CD4-positive, alpha-beta T cell treated with Interleukin-12 subunit alpha and Interleukin-12 subunit beta, for 1 hour (primary cell): ENCODE results near the gene EFCAB13.
A peak's percentile ranks its signal among the peaks of the same experiment; 100 is the strongest.

Experiments used
- DNase-seq: peaks from one replicate; pipeline ENCODE4 v3.0.0-alpha.2; 2020

EFCAB13 gene

DNA sequence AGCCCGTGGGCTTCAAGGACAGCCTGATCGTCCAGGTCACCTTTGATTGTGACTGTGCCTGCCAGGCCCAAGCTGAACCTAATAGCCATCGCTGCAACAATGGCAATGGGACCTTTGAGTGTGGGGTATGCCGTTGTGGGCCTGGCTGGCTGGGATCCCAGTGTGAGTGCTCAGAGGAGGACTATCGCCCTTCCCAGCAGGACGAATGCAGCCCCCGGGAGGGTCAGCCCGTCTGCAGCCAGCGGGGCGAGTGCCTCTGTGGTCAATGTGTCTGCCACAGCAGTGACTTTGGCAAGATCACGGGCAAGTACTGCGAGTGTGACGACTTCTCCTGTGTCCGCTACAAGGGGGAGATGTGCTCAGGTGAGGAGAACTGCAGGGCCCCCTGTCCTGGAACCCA is 31.5 kb upstream of the EFCAB13 start:
- DNase-seq: no peak

DNA sequence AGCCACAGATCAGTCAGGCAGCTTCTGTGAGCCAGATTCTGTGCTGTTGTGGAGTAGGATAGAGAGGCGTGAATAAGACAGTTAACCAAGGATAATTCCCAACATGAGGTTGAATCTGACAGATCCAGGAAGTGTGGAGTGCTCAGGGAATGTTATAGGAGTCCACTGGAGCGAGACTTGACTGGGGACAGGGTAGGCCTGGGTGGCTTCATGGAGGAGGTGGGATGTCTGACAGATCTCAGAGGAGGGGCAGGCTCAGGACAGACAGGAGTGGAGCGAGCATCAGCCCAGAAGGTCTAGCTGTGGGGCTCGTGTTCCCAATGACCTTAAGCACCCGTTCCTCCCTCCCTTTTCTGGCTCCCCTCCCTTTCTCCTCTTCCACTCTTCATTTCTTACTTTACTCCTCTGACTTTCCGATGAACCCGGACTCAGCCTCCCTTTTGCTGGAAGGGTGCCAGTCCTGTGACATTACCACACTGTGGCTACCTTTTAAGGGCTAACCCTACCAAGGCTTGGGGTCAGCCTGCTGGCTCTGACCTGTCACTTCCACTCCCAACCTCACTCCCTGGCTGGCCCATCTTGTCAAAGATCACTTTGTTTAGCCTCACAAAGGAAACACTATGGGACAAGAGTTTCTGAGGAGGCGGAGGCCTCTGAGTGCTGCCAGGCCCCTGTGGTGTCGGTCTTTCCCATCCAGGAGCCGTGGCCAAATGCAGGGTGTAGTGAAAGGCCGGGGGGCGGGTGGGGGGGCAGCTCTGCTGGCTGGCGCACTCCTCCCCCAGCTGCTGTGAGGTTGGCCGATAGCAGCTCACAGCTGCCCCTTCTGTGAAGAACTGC is 28.5 kb upstream of the EFCAB13 start:
- DNase-seq: no peak

GRCh38 chr17:47295874-47296255 is 27.9 kb upstream of the EFCAB13 start:
- no peak for DNase-seq

DNA sequence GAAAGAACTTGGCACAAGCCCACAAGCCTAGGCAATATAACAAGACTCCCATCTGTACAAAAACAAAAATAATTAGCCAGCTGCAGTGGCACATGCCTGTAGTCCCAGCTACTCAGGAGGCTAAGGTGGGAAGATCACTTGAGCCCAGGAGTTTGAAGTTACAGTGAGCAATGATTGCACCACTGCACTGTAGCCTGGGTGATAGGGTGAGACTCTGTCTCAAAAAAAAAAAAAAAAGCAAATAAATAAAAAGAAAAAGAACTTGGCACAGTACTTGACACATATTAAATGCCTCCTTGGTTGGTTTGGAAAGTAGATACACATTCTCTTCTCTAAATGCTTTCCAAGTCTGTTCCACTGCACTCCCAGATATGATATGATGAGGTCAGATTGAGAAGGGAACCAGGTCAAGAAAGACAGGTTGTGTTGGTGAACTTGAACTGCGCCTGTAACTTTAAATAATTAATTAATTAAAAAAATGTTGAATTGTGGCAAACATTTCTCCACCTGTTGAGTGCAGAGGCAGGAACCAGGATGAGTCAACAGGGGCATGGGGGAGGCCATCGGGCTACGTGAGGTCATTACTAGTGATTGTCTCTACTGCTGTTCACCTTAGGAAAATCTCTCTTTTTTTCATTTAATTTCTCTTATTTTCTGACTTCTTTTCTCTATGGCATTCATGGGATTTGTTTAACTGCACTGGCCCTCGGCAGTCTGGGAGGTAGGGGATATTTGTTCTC is 25.9 kb upstream of the EFCAB13 start:
- DNase-seq: no peak

- DNase-seq: no peak
Measured at GRCh38 chr17:47298712-47299111, 25.0 kb upstream of the EFCAB13 start.

DNA sequence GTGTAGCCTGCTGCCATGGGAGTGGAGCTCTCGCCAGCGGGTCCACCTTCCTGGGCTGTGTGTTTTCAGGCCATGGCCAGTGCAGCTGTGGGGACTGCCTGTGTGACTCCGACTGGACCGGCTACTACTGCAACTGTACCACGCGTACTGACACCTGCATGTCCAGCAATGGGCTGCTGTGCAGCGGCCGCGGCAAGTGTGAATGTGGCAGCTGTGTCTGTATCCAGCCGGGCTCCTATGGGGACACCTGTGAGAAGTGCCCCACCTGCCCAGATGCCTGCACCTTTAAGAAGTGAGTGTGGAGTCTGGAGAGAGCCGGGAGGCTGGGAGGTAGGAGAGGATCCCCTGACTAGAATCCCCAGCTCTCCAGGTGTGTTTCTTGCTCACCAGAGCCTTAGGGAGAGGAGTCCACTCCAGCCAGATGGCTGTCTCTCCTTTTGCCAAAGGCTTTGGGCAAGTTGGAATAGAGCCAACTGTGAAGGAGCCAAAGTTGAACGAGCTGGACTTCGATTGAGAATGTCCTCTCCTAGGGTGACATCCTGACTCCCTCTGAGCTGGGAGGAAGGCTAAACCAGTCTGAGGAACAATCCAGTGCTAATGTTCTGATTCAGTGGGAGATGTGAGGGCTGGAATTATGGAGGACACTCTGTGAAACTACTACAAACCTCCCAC is 24.4 kb upstream of the EFCAB13 start:
- no peak for DNase-seq

DNA sequence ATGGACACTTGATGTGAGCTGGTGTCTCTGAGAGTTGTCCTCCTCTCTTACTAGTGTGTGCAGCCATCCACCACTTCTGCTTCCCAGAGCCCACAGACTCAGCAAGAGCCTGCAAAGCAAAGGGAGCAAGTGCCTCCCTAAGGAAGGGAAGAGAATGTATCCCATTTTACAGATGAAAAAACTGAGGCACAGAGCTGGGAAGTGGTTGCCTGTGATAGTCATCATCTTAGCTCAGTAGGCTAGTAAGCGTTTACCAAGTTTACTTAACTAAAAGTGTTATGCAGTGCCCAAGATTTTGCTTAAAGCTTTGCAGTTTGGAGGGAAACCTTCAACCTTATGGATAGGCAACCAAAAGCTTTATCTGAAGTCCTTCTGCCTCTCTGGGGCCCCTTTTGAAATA is 23.0 kb upstream of the EFCAB13 start:
- no peak for DNase-seq

DNA sequence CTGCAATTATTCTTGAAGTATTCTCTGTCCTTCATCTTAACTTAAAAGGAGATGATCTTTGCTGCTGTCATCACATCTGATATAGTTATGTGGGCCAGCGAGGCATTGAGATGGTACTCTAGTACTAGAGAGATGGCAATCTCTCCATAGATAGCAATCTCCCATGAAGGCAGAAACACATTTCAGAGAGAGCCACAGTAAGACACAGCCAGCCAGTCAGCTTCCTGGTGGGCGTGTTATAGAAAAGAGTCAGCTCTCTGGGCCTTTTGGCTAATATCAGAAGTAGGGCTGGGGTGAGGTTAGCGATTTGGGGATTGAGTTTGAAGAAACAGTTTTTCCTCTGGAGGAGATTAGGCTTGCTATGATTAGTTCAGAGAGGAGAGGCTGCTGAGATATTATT is 22.6 kb upstream of the EFCAB13 start:
- peak; percentile 5 for DNase-seq

DNA sequence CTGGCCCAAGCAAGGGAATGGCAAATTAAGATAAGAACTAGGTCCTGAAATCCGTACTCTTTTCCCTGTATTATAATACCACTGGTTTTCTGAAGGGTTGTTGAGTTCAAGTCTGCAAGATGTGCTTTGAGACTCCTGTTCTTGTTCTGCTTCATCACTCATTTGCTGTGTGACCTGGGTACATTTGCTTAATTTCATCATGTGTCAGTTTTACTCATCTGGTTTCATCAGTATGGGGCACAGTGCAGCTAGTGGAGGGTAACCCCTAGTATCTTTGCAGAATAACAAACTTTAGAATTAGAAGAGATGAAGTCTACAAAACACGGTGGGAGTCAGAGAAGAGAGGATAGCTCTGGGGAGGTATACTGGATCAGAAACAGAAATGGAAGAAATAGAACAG is 21.9 kb upstream of the EFCAB13 start:
- no peak for DNase-seq

- DNase-seq: no peak
Measured at GRCh38 chr17:47304186-47304585, 19.6 kb upstream of the EFCAB13 start.

DNA sequence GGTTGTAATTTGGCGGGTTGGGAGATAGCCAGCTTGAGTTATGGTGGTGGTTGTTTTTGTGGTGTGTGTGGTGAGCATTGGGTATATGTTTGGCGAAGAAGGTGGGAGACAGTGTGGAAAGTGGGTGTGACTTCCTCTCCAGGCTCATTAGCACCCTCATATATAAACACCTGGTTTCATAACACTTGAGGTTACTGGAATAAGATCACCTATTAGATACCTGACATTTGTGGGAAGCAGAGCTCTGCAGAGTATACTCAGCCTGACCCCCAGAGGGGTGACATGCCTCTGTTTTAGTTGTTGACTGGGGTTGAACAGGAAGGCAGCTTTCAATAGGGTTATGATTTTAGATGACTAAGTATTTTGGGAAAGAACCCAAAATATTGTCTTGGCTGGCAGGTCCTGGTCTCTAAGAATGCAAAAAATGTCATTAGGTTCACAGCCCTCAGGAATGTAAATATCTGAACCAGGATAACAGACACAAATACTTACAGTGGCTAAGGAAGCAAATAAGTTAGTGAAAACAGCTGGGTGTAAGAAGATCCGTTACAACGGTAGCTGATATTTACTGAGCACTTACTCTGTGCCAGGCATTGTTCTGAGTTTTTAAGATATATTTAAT is 18.3 kb upstream of the EFCAB13 start:
- DNase-seq: no peak

DNA sequence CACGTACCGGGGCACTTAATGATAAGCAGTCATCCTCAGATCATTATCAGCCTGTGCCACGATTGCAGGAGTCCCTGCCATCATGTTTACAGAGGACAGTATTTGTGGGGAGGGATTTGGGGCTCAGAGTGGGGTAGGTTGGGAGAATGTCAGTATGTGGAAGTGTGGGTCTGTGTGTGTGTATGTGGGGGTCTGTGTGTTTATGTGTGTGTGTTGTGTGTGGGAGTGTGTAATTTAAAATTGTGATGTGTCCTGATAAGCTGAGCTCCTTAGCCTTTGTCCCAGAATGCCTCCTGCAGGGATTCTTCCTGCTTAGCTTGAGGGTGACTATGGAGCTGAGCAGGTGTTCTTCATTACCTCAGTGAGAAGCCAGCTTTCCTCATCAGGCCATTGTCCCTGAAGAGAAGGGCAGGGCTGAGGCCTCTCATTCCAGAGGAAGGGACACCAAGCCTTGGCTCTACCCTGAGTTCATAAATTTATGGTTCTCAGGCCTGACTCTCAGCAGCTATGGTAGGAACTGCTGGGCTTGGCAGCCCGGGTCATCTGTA is 13.5 kb upstream of the EFCAB13 start:
- no peak for DNase-seq

- DNase-seq: no peak
Measured at GRCh38 chr17:47311420-47311819, 12.3 kb upstream of the EFCAB13 start.

GRCh38 chr17:47315451-47316266 is 8.1 kb upstream of the EFCAB13 start:
- peak; percentile 65 for DNase-seq

- DNase-seq: no peak
Measured at GRCh38 chr17:47316311-47316710, 7.4 kb upstream of the EFCAB13 start.

GRCh38 chr17:47317119-47317518 is 6.6 kb upstream of the EFCAB13 start:
- DNase-seq: no peak

- no peak for DNase-seq
Measured at GRCh38 chr17:47318197-47318918, 5.4 kb upstream of the EFCAB13 start.

DNA sequence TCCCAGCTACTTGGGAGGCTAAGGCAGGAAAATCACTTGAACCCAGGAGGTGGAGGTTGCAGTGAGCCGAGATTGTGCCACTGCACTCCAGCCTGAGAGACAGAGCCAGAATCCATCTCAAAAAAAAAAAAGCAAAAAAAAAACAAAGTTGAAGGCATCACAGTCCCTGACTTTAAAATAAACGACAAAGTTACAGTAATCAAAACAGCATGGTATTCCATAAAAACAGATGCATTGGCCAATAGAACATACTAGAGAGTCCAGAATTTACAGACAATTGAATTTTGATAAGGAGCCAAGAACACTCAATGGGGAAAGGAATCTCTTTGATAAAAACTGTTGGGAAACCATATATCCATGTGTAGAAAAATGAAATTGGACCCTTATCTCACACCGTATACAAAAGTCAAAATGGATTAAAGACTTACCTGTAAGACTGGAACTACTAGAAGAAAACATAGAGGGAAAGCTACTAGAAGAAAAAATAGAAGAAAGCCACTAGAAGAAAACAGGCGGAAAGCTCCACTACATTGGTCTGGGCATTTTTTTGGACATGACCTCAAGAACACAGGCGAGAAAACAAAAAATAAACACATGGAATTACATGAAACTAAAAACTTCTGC is 2.8 kb upstream of the EFCAB13 start:
- DNase-seq: no peak

DNA sequence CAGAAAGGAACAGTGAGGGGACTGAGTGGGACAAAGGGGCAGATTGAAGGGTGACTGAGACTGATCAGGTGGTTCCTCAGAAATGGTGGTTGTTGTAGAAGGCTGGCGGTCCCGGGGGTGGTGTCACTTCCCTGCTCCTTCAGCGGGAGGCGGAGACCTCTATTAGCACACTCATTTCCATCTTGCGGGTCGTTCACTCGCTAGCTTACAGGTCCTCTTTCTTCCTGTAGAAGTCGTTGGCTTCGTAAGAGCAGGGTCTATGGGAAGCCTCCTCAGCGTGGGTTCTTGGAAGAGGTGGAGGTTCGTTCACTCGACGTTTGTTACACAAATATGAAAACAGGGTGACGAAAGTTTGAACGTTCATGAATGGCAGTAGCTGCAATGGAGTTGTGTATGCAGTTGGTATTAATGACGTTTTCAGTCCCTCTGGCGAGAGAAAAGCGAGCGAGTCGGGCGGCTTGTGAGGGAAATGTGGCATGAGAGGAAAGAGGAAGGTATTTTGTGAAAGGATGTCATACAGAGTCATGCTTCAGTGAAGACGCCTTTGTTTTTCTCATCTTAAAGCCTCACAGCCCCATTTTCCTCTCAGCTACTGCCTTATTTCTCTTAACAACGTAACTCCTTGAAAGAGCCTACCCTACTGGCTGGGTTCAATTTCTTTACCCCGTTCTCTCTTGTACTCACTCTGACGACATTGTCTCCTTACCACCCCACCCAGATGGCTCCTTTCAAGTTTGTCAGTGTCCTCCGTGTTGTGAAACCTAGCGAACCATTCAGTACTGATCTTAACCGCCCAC is 667 bp downstream of the EFCAB13 start:
- DNase-seq: peak; percentile 54

- no peak for DNase-seq
Measured at GRCh38 chr17:47325176-47325575, 1.4 kb downstream of the EFCAB13 start.
